NCI-H446 treated with DMSO at 0.1 percent for 48 hours (cell line): ENCODE data around the gene AXIN1.
"Not testable (repeated sequence)": the region's sequence is repeated elsewhere in the genome, so short reads cannot be mapped to it uniquely, and the experiment has no call there.

Experiments used
- DNase-seq: peaks from one replicate; lab custom pipeline; 2025; lab: John Stamatoyannopoulos, UW

The AXIN1 gene

GRCh38 chr16:333406-334094 lies 19.0 kb downstream of the AXIN1 start:
- DNase-seq: no peak

- not testable (repeated sequence) for DNase-seq
Measured at GRCh38 chr16:331181-331814, 21.2 kb downstream of the AXIN1 start.

- DNase-seq: no peak
Measured at GRCh38 chr16:330741-331140, 21.8 kb downstream of the AXIN1 start.

GRCh38 chr16:325375-326145 lies 27.0 kb downstream of the AXIN1 start:
- no peak for DNase-seq

GRCh38 chr16:324451-325334 lies 27.8 kb downstream of the AXIN1 start:
- DNase-seq: no peak

GRCh38 chr16:324201-324450 lies 28.4 kb downstream of the AXIN1 start:
- DNase-seq: no peak

GRCh38 chr16:322476-323143 lies 29.9 kb downstream of the AXIN1 start:
- DNase-seq: no peak

- DNase-seq: no peak
Measured at GRCh38 chr16:321532-321931, 31.0 kb downstream of the AXIN1 start.

GRCh38 chr16:320206-320605 lies 32.3 kb downstream of the AXIN1 start:
- DNase-seq: no peak

- DNase-seq: no peak
Measured at GRCh38 chr16:318628-319027, 33.9 kb downstream of the AXIN1 start.

GRCh38 chr16:317583-317982 lies 34.9 kb downstream of the AXIN1 start:
- DNase-seq: no peak

- DNase-seq: no peak
Measured at GRCh38 chr16:316741-317464, 35.6 kb downstream of the AXIN1 start.

- DNase-seq: no peak
Measured at GRCh38 chr16:314795-315299, 37.7 kb downstream of the AXIN1 start.

- no peak for DNase-seq
Measured at GRCh38 chr16:314351-314750, 38.2 kb downstream of the AXIN1 start.

- no peak for DNase-seq
Measured at GRCh38 chr16:311725-312124, 40.8 kb downstream of the AXIN1 start.

- DNase-seq: no peak
Measured at GRCh38 chr16:309476-309875, 43.0 kb downstream of the AXIN1 start.

- no peak for DNase-seq
Measured at GRCh38 chr16:307691-308312, 44.7 kb downstream of the AXIN1 start.

- DNase-seq: no peak
Measured at GRCh38 chr16:306911-307370, 45.6 kb downstream of the AXIN1 start.

GRCh38 chr16:305916-306626 lies 46.5 kb downstream of the AXIN1 start:
- no peak for DNase-seq
